SK-N-SH (cell line): ENCODE measurements around the gene IRF3.

Experiments used
- CTCF ChIP-seq: fragments of 200-600 bp; sonication (generic); IDR thresholded peaks from 2 replicates; pipeline ENCODE4 v1.6.1; 2017; ENCODE audit warnings: antibody characterized with exemption, mild to moderate bottlenecking, moderate library complexity
- EZH2phosphoT487 ChIP-seq: fragments of 200-600 bp; sonication (generic); IDR thresholded peaks from 2 replicates; pipeline ENCODE4 v1.6.1; 2017; ENCODE audit warnings: low read depth, mixed run types, mild to moderate bottlenecking, antibody characterized with exemption, moderate library complexity, borderline replicate concordance
- RAD21 ChIP-seq: IDR thresholded peaks from 2 replicates; pipeline ENCODE4 v1.6.1; 2012; ENCODE audit warnings: mild to moderate bottlenecking, low read length
- REST ChIP-seq: IDR thresholded peaks from 2 replicates; pipeline ENCODE4 v1.6.1; 2012; ENCODE audit warnings: mild to moderate bottlenecking, low read depth, low read length, moderate library complexity
- TCF12 ChIP-seq: IDR thresholded peaks from 2 replicates; pipeline ENCODE4 v1.4.0; 2012
- YY1 ChIP-seq: IDR thresholded peaks from 2 replicates; pipeline ENCODE4 v1.4.0; 2012; ENCODE audit warnings: low read depth, mild to moderate bottlenecking

- TF ChIP-seq CTCF (peak; percentile 97), RAD21 (peak; percentile 68), TCF12 (no peak), REST (no peak), EZH2phosphoT487 (no peak), YY1 (no peak)
Observed at GRCh38 chr19:49680421-49681351, 15.0 kb upstream of the IRF3 start.
